Kidney (tissue), 14 donors: Measurements from ENCODE around the gene GRIFIN. TPM values are rescaled to one million over a fixed set of nuclear protein-coding genes. Genes with fewer than 3 reads are reported as not detected.

Source experiments
- DNase-seq, 5 donors: peaks; one replicate each; pipeline ENCODE4 v3.0.0-alpha.2; 2013 to 2020
- FAIRE-seq: peaks from 2 replicates; lab custom pipeline; 2012; peaks lifted over from hg19 to GRCh38; lab: Jason Lieb, UNC
- H3K27ac ChIP-seq, 2 donors: one replicate each; pipeline ENCODE4 v1.7.0; 2013; ENCODE audit warnings: low read depth in 2 of 2, low read length in 2 of 2, inconsistent platforms in 1 of 2
- H3K27me3 ChIP-seq: one replicate; pipeline ENCODE4 v1.7.1; 2013; ENCODE audit warnings: low read length, inconsistent platforms; ENCODE audit not compliant: control insufficient read depth, insufficient read depth
- H3K36me3 ChIP-seq, 3 donors: one replicate each; pipeline versions ENCODE4 v1.7.0 to v1.7.1; 2013; ENCODE audit warnings: low read length in 3 of 3, control low read depth in 1 of 3, inconsistent platforms in 1 of 3; ENCODE audit not compliant: insufficient read depth in 3 of 3, control insufficient read depth in 2 of 3
- H3K4me1 ChIP-seq, 3 donors: one replicate each; pipeline versions ENCODE4 v1.7.0 to v1.7.1; 2013; ENCODE audit warnings: low read length in 3 of 3, inconsistent platforms in 1 of 3, low read depth in 1 of 3; ENCODE audit not compliant: control insufficient read depth in 2 of 3, insufficient read depth in 2 of 3
- H3K4me3 ChIP-seq, 3 donors: one replicate each; pipeline versions ENCODE4 v1.7.0 to v1.8.1; 2013; ENCODE audit warnings: low read length in 3 of 3, control low read depth in 1 of 3, inconsistent platforms in 1 of 3
- H3K9ac ChIP-seq, 3 donors: one replicate each; pipeline versions ENCODE4 v1.7.0 to v1.7.1; 2013; ENCODE audit warnings: low read length in 3 of 3, control low read depth in 1 of 3, inconsistent platforms in 1 of 3
- H3K9me3 ChIP-seq, 3 donors: one replicate each; pipeline versions ENCODE4 v1.7.0 to v1.7.1; 2013; ENCODE audit warnings: low read length in 3 of 3, control low read depth in 1 of 3, inconsistent platforms in 1 of 3; ENCODE audit not compliant: control insufficient read depth in 2 of 3, insufficient read depth in 1 of 3
- intact Hi-C: fragments of 100-400 bp; cut with DNase I; formaldehyde crosslinking; loops from one replicate; pipeline ENCODE4 v1.11.1; 2022
- polyA plus RNA-seq: library from polyadenylated mRNA; stranded (reverse); fragments of 350-450 nt; fragmentation: Illumina TruSeq; extraction: RNeasy Lipid Tissue Mini Kit (QIAGEN cat#74804); gene quantifications from one replicate; pipeline ENCODE4 v1.2.3, GENCODE V29; 2014; ENCODE audit warnings: low read depth, low replicate concordance; ENCODE audit not compliant: insufficient read depth
- total RNA-seq: library from RNA; stranded (reverse); fragmentation: NEBNext Ultra II Directional; extraction: Animal tissue kit (Norgen Biotek cat#: 25700); gene quantifications from one replicate; pipeline ENCODE4 v1.2.1, GENCODE V29; 2021
- TF ChIP-seq, protein P1 (sequence below): IDR thresholded peaks from 3 replicates; pipeline ENCODE4 v1.5.1; 2012; ENCODE audit warnings: mild to moderate bottlenecking, moderate library complexity, borderline replicate concordance; ENCODE audit not compliant: insufficient read depth; ENCODE audit errors: extremely low read depth
- donor health status: control.
- donor health status: control.
- donor health status: control.
- donor health status: control.
- donor health status: control.
- donor health status: DM: yes; HTN: yes; CAD: no.
- donor health status: Normal renal cell carcinoma (clear cell type).

The GRIFIN gene
- total and polyA plus RNA-seq, 2 donors from 2014 or later: not detected

DNA sequence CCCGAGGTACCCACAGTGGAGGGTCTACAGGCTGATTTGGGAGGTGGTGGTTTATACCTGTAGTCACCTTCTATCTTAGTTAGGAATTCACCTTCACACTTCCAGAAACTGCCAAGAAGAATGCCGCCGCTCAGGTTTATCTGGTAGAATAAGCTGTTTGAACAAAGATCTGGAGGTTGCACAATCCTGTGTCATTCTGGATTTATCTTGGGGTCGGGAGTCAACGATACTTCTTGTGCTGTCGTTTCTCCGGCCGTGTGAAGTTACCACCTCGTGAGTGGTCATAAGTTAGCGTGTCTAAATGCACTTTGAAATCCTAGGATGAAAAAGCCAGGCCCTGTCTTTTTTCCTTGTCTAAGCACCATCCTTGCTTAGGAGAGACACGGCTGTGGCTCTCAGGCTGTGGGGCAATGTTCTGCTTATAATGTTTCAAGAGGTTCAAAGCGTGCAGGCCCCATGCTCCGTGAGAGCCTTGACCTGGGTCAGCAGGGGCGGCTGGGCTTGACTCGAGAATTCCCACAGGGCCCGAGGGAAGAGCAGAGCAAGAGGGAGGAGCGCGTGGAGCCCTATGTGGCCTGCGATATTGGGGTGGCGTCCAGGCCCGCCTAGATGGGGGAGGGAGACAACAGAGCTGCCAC lies 35.5 kb downstream of the GRIFIN start:
- TF ChIP-seq, protein P1, sequence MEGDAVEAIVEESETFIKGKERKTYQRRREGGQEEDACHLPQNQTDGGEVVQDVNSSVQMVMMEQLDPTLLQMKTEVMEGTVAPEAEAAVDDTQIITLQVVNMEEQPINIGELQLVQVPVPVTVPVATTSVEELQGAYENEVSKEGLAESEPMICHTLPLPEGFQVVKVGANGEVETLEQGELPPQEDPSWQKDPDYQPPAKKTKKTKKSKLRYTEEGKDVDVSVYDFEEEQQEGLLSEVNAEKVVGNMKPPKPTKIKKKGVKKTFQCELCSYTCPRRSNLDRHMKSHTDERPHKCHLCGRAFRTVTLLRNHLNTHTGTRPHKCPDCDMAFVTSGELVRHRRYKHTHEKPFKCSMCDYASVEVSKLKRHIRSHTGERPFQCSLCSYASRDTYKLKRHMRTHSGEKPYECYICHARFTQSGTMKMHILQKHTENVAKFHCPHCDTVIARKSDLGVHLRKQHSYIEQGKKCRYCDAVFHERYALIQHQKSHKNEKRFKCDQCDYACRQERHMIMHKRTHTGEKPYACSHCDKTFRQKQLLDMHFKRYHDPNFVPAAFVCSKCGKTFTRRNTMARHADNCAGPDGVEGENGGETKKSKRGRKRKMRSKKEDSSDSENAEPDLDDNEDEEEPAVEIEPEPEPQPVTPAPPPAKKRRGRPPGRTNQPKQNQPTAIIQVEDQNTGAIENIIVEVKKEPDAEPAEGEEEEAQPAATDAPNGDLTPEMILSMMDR: no peak
- no peak for FAIRE-seq
- intact Hi-C loops: no loop called here
- DNase-seq: peak in 4 of 5 donors; percentile 46 to 65 (median 58)
- H3K36me3 ChIP-seq: peaks cover 0 to 6% (median 3%) of the 10 kb centered on the region in 3 donors
- no peak overlapping the region for H3K9ac ChIP-seq
- no peak overlapping the region for H3K27ac ChIP-seq
- no peaks in the 10 kb centered on the region for H3K27me3 ChIP-seq
- H3K4me1 ChIP-seq: no peaks in the 10 kb centered on the region
- H3K4me3 ChIP-seq: no peak overlapping the region
- no peaks in the 10 kb centered on the region for H3K9me3 ChIP-seq

- H3K9ac ChIP-seq: no peak overlapping the region
- no peak overlapping the region for H3K27ac ChIP-seq
- no peak overlapping the region for H3K4me3 ChIP-seq
- no peak for FAIRE-seq
- intact Hi-C loops: no loop called here
- peaks cover 0 to 8% (median 3%) of the 10 kb centered on the region in 3 donors for H3K36me3 ChIP-seq
- TF ChIP-seq, protein P1: no peak
- DNase-seq: no peak
- H3K9me3 ChIP-seq: no peaks in the 10 kb centered on the region
- H3K4me1 ChIP-seq: no peaks in the 10 kb centered on the region
- no peaks in the 10 kb centered on the region for H3K27me3 ChIP-seq
Measured at GRCh38 chr7:2438775-2439174, 37.4 kb downstream of the GRIFIN start.

- TF ChIP-seq, protein P1: no peak
- DNase-seq (no peak), FAIRE-seq (no peak)
- intact Hi-C loops: no loop called here
- Histone ChIP-seq H3K4me3 (no peak overlapping the region), H3K4me1 (no peaks in the 10 kb centered on the region), H3K9me3 (no peaks in the 10 kb centered on the region), H3K9ac (no peak overlapping the region), H3K27ac (no peak overlapping the region), H3K36me3 (peaks cover 0 to 9% (median 8%) of the 10 kb centered on the region in 3 donors), H3K27me3 (no peaks in the 10 kb centered on the region)
Measured at GRCh38 chr7:2438186-2438585, 38.0 kb downstream of the GRIFIN start.
